K562 (cell line): ENCODE results near the gene DNAJC30. TPM values are rescaled to one million over a fixed set of nuclear protein-coding genes. Genes with fewer than 3 reads are reported as not detected.

Experiments used
- CBFB ChIP-seq: sonication (generic); formaldehyde crosslinking; IDR thresholded peaks from 2 replicates; pipeline ENCODE4 v1.4.0; 2020; ENCODE audit warnings: mild to moderate bottlenecking, missing genetic modification reagents
- CREB3L1 ChIP-seq: fragments of 450-650 bp; IDR thresholded peaks from 2 replicates; pipeline ENCODE4 v1.6.1; 2014; ENCODE audit warnings: low read depth, mild to moderate bottlenecking, moderate library complexity, borderline replicate concordance
- ESRRA ChIP-seq: fragments of 450-650 bp; IDR thresholded peaks from 2 replicates; pipeline ENCODE4 v1.6.1; 2014; ENCODE audit warnings: low read depth, mild to moderate bottlenecking, moderate library complexity, borderline replicate concordance
- ETS1 ChIP-seq: conservative IDR thresholded peaks from 2 replicates; pipeline ENCODE4 v1.6.1; 2011; ENCODE audit warnings: low read depth, mild to moderate bottlenecking, low read length; ENCODE audit not compliant: control insufficient read depth
- FOXP1 ChIP-seq: sonication (generic); formaldehyde crosslinking; IDR thresholded peaks from 2 replicates; pipeline ENCODE4 v1.8.0; 2022; ENCODE audit warnings: mild to moderate bottlenecking, missing genetic modification reagents
- HINFP ChIP-seq: fragments of 450-650 bp; conservative IDR thresholded peaks from 2 replicates; pipeline ENCODE4 v1.6.1; 2016; ENCODE audit warnings: missing genetic modification characterization, low read depth, mild to moderate bottlenecking, control low read depth, missing compliant biosample characterization
- NFE2L1 ChIP-seq: fragments of 450-650 bp; IDR thresholded peaks from 2 replicates; pipeline ENCODE4 v1.6.1; 2016; ENCODE audit warnings: missing genetic modification characterization, low read depth, mild to moderate bottlenecking, missing compliant biosample characterization, moderate library complexity, borderline replicate concordance
- PPARD ChIP-seq: fragments of 250-450 bp; sonication (Bioruptor Pico); IDR thresholded peaks from 2 replicates; pipeline ENCODE4 v1.8.0; 2022; ENCODE audit warnings: inconsistent platforms, mild to moderate bottlenecking, moderate library complexity
- RB1 ChIP-seq: fragments of 450-650 bp; IDR thresholded peaks from 2 replicates; pipeline ENCODE4 v1.6.1; 2017; ENCODE audit warnings: low read depth, mild to moderate bottlenecking
- RREB1 ChIP-seq: fragments of 250-450 bp; sonication (Bioruptor Pico); IDR thresholded peaks from 2 replicates; pipeline ENCODE4 v1.4.0; 2020
- SAP30 ChIP-seq: fragments of 200-600 bp; sonication (generic); IDR thresholded peaks from 2 replicates; pipeline ENCODE4 v1.6.1; 2012; ENCODE audit warnings: borderline replicate concordance, low read depth, mild to moderate bottlenecking, moderate library complexity, low read length, control low read depth, inconsistent platforms; ENCODE audit not compliant: insufficient read depth, poor library complexity, severe bottlenecking
- ZEB2 ChIP-seq: fragments of 450-650 bp; IDR thresholded peaks from 2 replicates; pipeline ENCODE4 v1.6.1; 2016
- ZNF324 ChIP-seq: fragments of 250-450 bp; sonication (Bioruptor Pico); IDR thresholded peaks from 2 replicates; pipeline ENCODE4 v1.4.0; 2020; ENCODE audit warnings: mild to moderate bottlenecking
- ZNF511 ChIP-seq: sonication (generic); formaldehyde crosslinking; IDR thresholded peaks from 2 replicates; pipeline ENCODE4 v1.8.0; 2022; ENCODE audit warnings: mild to moderate bottlenecking, missing genetic modification reagents
- polyA plus RNA-seq, 8 experiments: library from polyadenylated mRNA; depleted of rRNA in 4 of 8; stranded (reverse) in 5 of 8; unstranded in 3 of 8; fragments of >200 nt; fragmentation: Nextera tagmentation in 2 of 8; fragmentation: Illumina TruSeq in 1 of 8; extraction: Ambion mirVana in 2 of 8; extraction: Trizol in 1 of 8; gene quantifications; 2 replicates each; pipeline versions ENCODE4 v1.2.1 to v1.2.3, GENCODE V29; 2011 to 2014; ENCODE audit warnings: inconsistent platforms in 1 of 8, missing spikeins in 1 of 8
- total RNA-seq, 7 experiments: library from RNA; depleted of rRNA in 6 of 7; stranded (reverse); fragments of >200 nt in 6 of 7; fragmentation: Illumina TruSeq in 2 of 7; extraction: Trizol in 2 of 7; gene quantifications; 2 replicates each; pipeline versions ENCODE4 v1.2.1 to v1.2.3, GENCODE V29; 2011 to 2021; ENCODE audit warnings: low replicate concordance in 1 of 7

DNAJC30 gene
- total and polyA plus RNA-seq, 9 of the 15 experiments (the other 6 are each of a cell fraction or from before 2014, with no cell fraction given), result 1.1 to 11.3 (median 4.6) TPM

GRCh38 chr7:73718905-73719805, 35.9 kb upstream of the DNAJC30 start, which contains the start of gene STX1A (continued):
- TF ChIP-seq ETS1, result peak; percentile 22; the same call in 1 of the 2 replicates
- TF ChIP-seq NFE2L1, result no peak
- peak; percentile 69 for TF ChIP-seq RB1
- peak; percentile 77 for TF ChIP-seq ZEB2
- TF ChIP-seq SAP30, result peak; percentile 35
- TF ChIP-seq ZNF511, result 0 out of 2 replicates have a peak, but pooled peaks have one; percentile 27
- no peak for TF ChIP-seq RREB1 (CRISPR knock-in tag)
- TF ChIP-seq CBFB (CRISPR knock-in tag), result no peak
- no peak for TF ChIP-seq ZNF324
- peak; percentile 45; the same call in 1 of the 2 replicates for TF ChIP-seq HINFP
- no peak for TF ChIP-seq FOXP1 (CRISPR knock-in tag)
- peak; percentile 49; the same call in 1 of the 2 replicates for TF ChIP-seq CREB3L1
- TF ChIP-seq PPARD (CRISPR knock-in tag), result no peak
- 0 out of 2 replicates have a peak, but pooled peaks have one; percentile 14 for TF ChIP-seq ESRRA
